GM12801 (cell line): ENCODE results near the gene CAMK2A.

ENCODE experiments used
- CTCF ChIP-seq: IDR thresholded peaks from one replicate; pipeline ENCODE4 v1.5.1; 2011; ENCODE audit warnings: control low read depth; ENCODE audit not compliant: insufficient read length; ENCODE audit errors: extremely low read depth

Gene CAMK2A

GRCh38 chr5:150176745-150177477 lies 112.7 kb downstream of the CAMK2A start:
- no peak for TF ChIP-seq CTCF

- TF ChIP-seq CTCF, result no peak
These were observed 114.0 kb downstream of the CAMK2A start for GRCh38 chr5:150175536-150175935.

GRCh38 chr5:150175076-150175475 lies 114.5 kb downstream of the CAMK2A start:
- no peak for TF ChIP-seq CTCF

- no peak for TF ChIP-seq CTCF
These were observed 115.3 kb downstream of the CAMK2A start for GRCh38 chr5:150174285-150174684.

- TF ChIP-seq CTCF, result no peak
These were observed 116.4 kb downstream of the CAMK2A start for GRCh38 chr5:150173161-150173560.

GRCh38 chr5:150172556-150172955 lies 117.0 kb downstream of the CAMK2A start:
- TF ChIP-seq CTCF, result no peak

- no peak for TF ChIP-seq CTCF
These were observed 117.4 kb downstream of the CAMK2A start for GRCh38 chr5:150172145-150172544.
